Calu3 (cell line): ENCODE results near the gene APLN. TPM values are rescaled to one million over a fixed set of nuclear protein-coding genes. Genes with fewer than 3 reads are reported as not detected.

Source experiments
- BruUV-seq: library from RNA; stranded (reverse); fragments of 400-500 nt; replicated peaks from 2 replicates; lab custom pipeline; 2021; lab: Mats Ljungman, UMichigan
- CTCF ChIA-PET: fragments of 300-600 bp; sonication (Branson Sonifier 250); formaldehyde crosslinking; loops from one replicate; lab custom pipeline; 2022; ENCODE audit warnings: antibody characterized with exemption; lab: Charles Lee
- DNase-seq: peaks from one replicate; pipeline ENCODE4 v3.0.0; 2022
- H3K27ac Mint-ChIP-seq: one replicate; pipeline ENCODE4 v1.8.0; 2022; ENCODE audit warnings: mixed read lengths; ENCODE audit not compliant: unreplicated experiment
- H3K27me3 Mint-ChIP-seq: one replicate; pipeline ENCODE4 v1.8.0; 2022; ENCODE audit warnings: mixed read lengths; ENCODE audit not compliant: unreplicated experiment
- H3K36me3 Mint-ChIP-seq: one replicate; pipeline ENCODE4 v1.8.0; 2022; ENCODE audit warnings: mild to moderate bottlenecking, moderate library complexity, mixed read lengths; ENCODE audit not compliant: insufficient read depth, unreplicated experiment
- H3K4me1 Mint-ChIP-seq: one replicate; pipeline ENCODE4 v1.8.0; 2022; ENCODE audit warnings: mild to moderate bottlenecking, low read depth, mixed read lengths; ENCODE audit not compliant: unreplicated experiment
- H3K4me3 Mint-ChIP-seq: one replicate; pipeline ENCODE4 v1.8.0; 2022; ENCODE audit warnings: mild to moderate bottlenecking, low read depth, moderate library complexity, mixed read lengths; ENCODE audit not compliant: unreplicated experiment
- H3K9me3 Mint-ChIP-seq: one replicate; pipeline ENCODE4 v1.8.0; 2022; ENCODE audit warnings: low read depth, mixed read lengths; ENCODE audit not compliant: unreplicated experiment
- CTCF ChIP-seq: fragments of 200-600 bp; IDR thresholded peaks from one replicate; pipeline ENCODE4 v1.8.0; 2022; ENCODE audit warnings: antibody characterized with exemption; ENCODE audit not compliant: unreplicated experiment
- intact Hi-C: fragments of 100-400 bp; cut with micrococcal nuclease; formaldehyde crosslinking; loops from one replicate; pipeline ENCODE4 v1.10.0; 2022; ENCODE audit not compliant: unreplicated experiment
- total RNA-seq: library from RNA; stranded (reverse); gene quantifications from 2 replicates; pipeline ENCODE4 v1.2.3, GENCODE V29; 2022

Gene APLN
- total RNA-seq, 1 experiment from 2014 or later = 0.35 TPM

GRCh38 chrX:129658429-129658828 lies 3.7 kb upstream of the APLN start:
- H3K4me3 Mint-ChIP-seq = no peak overlapping the region
- H3K27me3 Mint-ChIP-seq = peaks cover 14% of the 10 kb centered on the region
- CTCF ChIA-PET = no interaction called here
- peaks cover 27% of the 10 kb centered on the region for H3K4me1 Mint-ChIP-seq
- H3K36me3 Mint-ChIP-seq = peaks cover 9% of the 10 kb centered on the region
- no peak overlapping the region for H3K27ac Mint-ChIP-seq
- no peaks in the 10 kb centered on the region for H3K9me3 Mint-ChIP-seq
- no TSS peak for BruUV-seq
- TF ChIP-seq CTCF = no peak
- intact Hi-C loops = no loop called here
- DNase-seq = no peak

GRCh38 chrX:129655547-129656249 lies 942 bp upstream of the APLN start:
- Mint-ChIP-seq H3K4me1 (peaks cover 7% of the 10 kb centered on the region), H3K9me3 (no peaks in the 10 kb centered on the region), H3K36me3 (peaks cover 9% of the 10 kb centered on the region), H3K4me3 (peak overlapping the region; percentile 77), H3K27ac (no peak overlapping the region), H3K27me3 (peaks cover 42% of the 10 kb centered on the region)
- intact Hi-C loops = loop anchor here (1.0 kb wide), 1 partner anchor 71 kb away; no protein-coding TSS in a partner anchor
- no peak for TF ChIP-seq CTCF
- DNase-seq = no peak
- CTCF ChIA-PET = interaction anchor here (2.5 kb wide), 1 partner anchor 70 kb away, joined by 17 read pairs; no protein-coding TSS in a partner anchor
- BruUV-seq = no TSS peak

- CTCF ChIA-PET = interaction anchor here (0.6 to 2.5 kb wide), 3 partner anchors 72 to 452 kb away, joined by 3 to 17 read pairs (median 11); no protein-coding TSS in a partner anchor
- peak; percentile 24 for DNase-seq
- intact Hi-C loops = no loop called here
- Mint-ChIP-seq H3K27ac (no peak overlapping the region), H3K36me3 (peaks cover 9% of the 10 kb centered on the region), H3K4me3 (peak overlapping the region; percentile 77), H3K9me3 (no peaks in the 10 kb centered on the region), H3K27me3 (peaks cover 57% of the 10 kb centered on the region), H3K4me1 (peaks cover 7% of the 10 kb centered on the region)
- TF ChIP-seq CTCF = no peak
- no TSS peak for BruUV-seq
Measured at GRCh38 chrX:129653971-129654651, 645 bp downstream of the APLN start.

- H3K27ac Mint-ChIP-seq = no peak overlapping the region
- peaks cover 9% of the 10 kb centered on the region for H3K36me3 Mint-ChIP-seq
- BruUV-seq = no TSS peak
- DNase-seq = no peak
- CTCF ChIA-PET = no interaction called here
- no peaks in the 10 kb centered on the region for H3K9me3 Mint-ChIP-seq
- peaks cover 61% of the 10 kb centered on the region for H3K27me3 Mint-ChIP-seq
- no peak for TF ChIP-seq CTCF
- H3K4me1 Mint-ChIP-seq = peaks cover 7% of the 10 kb centered on the region
- peak overlapping the region; percentile 77 for H3K4me3 Mint-ChIP-seq
- intact Hi-C loops = no loop called here
Measured at GRCh38 chrX:129653181-129653970, 1.4 kb downstream of the APLN start.
